Esophagus muscularis mucosa (tissue), 4 donors: ENCODE measurements around the gene CDH26. TPM values are rescaled to one million over a fixed set of nuclear protein-coding genes. Genes with fewer than 3 reads are reported as not detected.

Experiments
- DNase-seq: peaks from one replicate; pipeline ENCODE4 v3.0.0-alpha.2; 2017; ENCODE audit errors: extremely low spot score
- H3K27ac ChIP-seq, 4 donors: fragments of 200-600 bp; sonication (generic); replicated peaks in 1 of 4; 1 replicate in 3 of 4; 2 replicates in 1 of 4; pipeline ENCODE4 v1.5.1; 2016 to 2019; ENCODE audit warnings: mild to moderate bottlenecking in 1 of 4
- H3K27me3 ChIP-seq, 4 donors: fragments of 200-600 bp; sonication (generic); one replicate each; pipeline versions ENCODE4 v1.5.1 to v1.6.0; 2016 to 2019
- H3K36me3 ChIP-seq, 4 donors: fragments of 200-600 bp; sonication (generic); one replicate each; pipeline ENCODE4 v1.5.1; 2016 to 2019
- H3K4me1 ChIP-seq, 4 donors: fragments of 200-600 bp; sonication (generic); one replicate each; pipeline ENCODE4 v1.5.1; 2016 to 2019
- H3K4me3 ChIP-seq, 4 donors: fragments of 200-600 bp; sonication (generic); 1 replicate in 2 of 4; 2 replicates in 2 of 4; pipeline ENCODE4 v1.5.1; 2016 to 2019; ENCODE audit warnings: mild to moderate bottlenecking in 4 of 4, moderate library complexity in 1 of 4
- H3K9me3 ChIP-seq, 4 donors: fragments of 200-600 bp; sonication (generic); 1 replicate in 3 of 4; 2 replicates in 1 of 4; pipeline ENCODE4 v1.5.1; 2016 to 2019
- EP300 ChIP-seq: sonication (generic); formaldehyde crosslinking; IDR thresholded peaks from one replicate; pipeline ENCODE4 v1.6.1; 2017; ENCODE audit warnings: antibody characterized with exemption
- POLR2A ChIP-seq: fragments of 450-650 bp; IDR thresholded peaks from one replicate; pipeline ENCODE4 v1.6.1; 2017; ENCODE audit warnings: antibody characterized with exemption, moderate library complexity, mild to moderate bottlenecking, low read depth
- POLR2AphosphoS5 ChIP-seq, 2 donors: sonication (generic); formaldehyde crosslinking; IDR thresholded peaks; one replicate each; pipeline ENCODE4 v1.6.1; 2017; ENCODE audit warnings: antibody characterized with exemption in 2 of 2
- WGBS: methylation state at CpG from one replicate; pipeline ENCODE4 v1.1.5; 2018; 5-methylcytosine and 5-hydroxymethylcytosine counted together
- intact Hi-C: fragments of 100-400 bp; cut with DNase I; formaldehyde crosslinking; loops from one replicate; pipeline ENCODE4 v1.15.1; 2023
- total RNA-seq, 4 donors: library from RNA; depleted of rRNA; stranded (reverse); fragments of >200 nt; gene quantifications; one replicate each; pipeline versions ENCODE4 v1.1.0 to v1.2.1, GENCODE V29; 2016
- TF ChIP-seq, protein P1 (sequence below), 3 experiments: fragments of 200-600 bp in 2 of 3; fragments of 450-650 bp in 1 of 3; sonication (generic) in 2 of 3; IDR thresholded peaks; one replicate each; pipeline ENCODE4 v1.5.1; 2017 to 2019; ENCODE audit warnings: antibody characterized with exemption in 3 of 3, mild to moderate bottlenecking in 2 of 3, moderate library complexity in 1 of 3

Gene CDH26
- 1 to 10 TPM in 1 of 4 donors, under 1 TPM in 3; 0.39 to 1.3 (median 0.82) TPM for total RNA-seq

DNA sequence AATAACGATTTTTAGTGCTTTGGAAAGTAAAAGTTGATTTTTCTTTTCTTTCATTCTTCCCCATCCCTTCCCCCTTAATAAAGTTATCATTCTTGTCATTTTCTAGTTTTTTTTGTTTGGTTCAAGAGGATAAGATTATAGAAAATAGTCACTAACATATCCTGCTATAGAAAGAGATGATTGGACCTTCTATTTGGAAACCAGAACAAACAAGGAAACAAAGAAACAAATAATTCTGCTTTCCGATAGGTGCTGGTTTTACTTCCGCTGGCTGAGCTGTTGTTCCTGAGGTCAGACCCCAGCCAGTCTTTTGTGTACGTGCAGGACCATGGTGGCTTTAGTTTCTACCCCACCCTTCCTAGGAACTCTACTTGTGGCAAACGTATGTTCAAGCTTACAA is at the start of gene CDH26:
Gene CDH26, plus strand, starts transcription at position 301 of the 400 bp plus-strand sequence. CDS start 304 bp downstream, outside the sequence.
- intact Hi-C loops, result no loop called here
- WGBS, result 91% methylated on average over 5 of the region's 5 CpGs
- no peak within 1 kb of the TSS for H3K27ac ChIP-seq

DNA sequence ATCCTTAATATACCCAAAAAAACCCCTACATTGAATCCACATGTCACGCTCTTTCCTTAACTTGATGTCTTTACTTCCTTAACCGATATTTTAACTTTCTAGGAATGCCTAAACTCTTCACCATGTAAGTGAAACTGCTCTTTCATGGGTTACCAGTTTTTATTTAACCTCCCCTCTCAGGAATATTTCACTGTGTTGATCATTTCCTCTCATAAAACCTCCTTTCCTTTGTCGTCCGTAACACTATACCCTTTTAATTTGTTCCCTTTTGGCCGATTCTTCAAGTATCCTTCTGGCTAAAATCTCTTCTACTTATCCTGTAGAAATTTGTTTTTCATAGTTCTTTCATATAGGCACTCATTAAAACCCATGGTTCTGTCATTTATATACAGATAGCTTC is 49.4 kb upstream of the CDH26 start:
- Histone ChIP-seq H3K4me1 (no peaks in the 10 kb centered on the region), H3K4me3 (no peak overlapping the region), H3K9me3 (no peaks in the 10 kb centered on the region), H3K36me3 (no peaks in the 10 kb centered on the region), H3K27ac (no peak overlapping the region), H3K27me3 (peaks cover 0 to 4% (median 0%) of the 10 kb centered on the region in 4 donors)
- TF ChIP-seq POLR2A (no peak), POLR2AphosphoS5 (IDR thresholded peaks at IDR 0.05) (no peak), EP300 (no peak)
- TF ChIP-seq, protein P1, sequence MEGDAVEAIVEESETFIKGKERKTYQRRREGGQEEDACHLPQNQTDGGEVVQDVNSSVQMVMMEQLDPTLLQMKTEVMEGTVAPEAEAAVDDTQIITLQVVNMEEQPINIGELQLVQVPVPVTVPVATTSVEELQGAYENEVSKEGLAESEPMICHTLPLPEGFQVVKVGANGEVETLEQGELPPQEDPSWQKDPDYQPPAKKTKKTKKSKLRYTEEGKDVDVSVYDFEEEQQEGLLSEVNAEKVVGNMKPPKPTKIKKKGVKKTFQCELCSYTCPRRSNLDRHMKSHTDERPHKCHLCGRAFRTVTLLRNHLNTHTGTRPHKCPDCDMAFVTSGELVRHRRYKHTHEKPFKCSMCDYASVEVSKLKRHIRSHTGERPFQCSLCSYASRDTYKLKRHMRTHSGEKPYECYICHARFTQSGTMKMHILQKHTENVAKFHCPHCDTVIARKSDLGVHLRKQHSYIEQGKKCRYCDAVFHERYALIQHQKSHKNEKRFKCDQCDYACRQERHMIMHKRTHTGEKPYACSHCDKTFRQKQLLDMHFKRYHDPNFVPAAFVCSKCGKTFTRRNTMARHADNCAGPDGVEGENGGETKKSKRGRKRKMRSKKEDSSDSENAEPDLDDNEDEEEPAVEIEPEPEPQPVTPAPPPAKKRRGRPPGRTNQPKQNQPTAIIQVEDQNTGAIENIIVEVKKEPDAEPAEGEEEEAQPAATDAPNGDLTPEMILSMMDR (IDR thresholded peaks at IDR 0.05), result no peak
- DNase-seq, result no peak
- intact Hi-C loops, result no loop called here
- 95% methylated on average over 5 of the region's 5 CpGs for WGBS

More for the DNA sequence above, at the start of gene CDH26:
- no peaks in the 10 kb centered on the region for H3K9me3 ChIP-seq
- no peak for DNase-seq
- no peaks in the 10 kb centered on the region for H3K27me3 ChIP-seq
- H3K4me1 ChIP-seq, result no peaks in the 10 kb centered on the region
- TF ChIP-seq EP300 (no peak), POLR2A (no peak), POLR2AphosphoS5 (IDR thresholded peaks at IDR 0.05) (no peak)
- TF ChIP-seq, protein P1 (IDR thresholded peaks at IDR 0.05), result no peak
- H3K4me3 ChIP-seq, result no peak within 1 kb of the TSS
- peaks cover 5 to 13% (median 8%) of the 10 kb centered on the region in 4 donors for H3K36me3 ChIP-seq

DNA sequence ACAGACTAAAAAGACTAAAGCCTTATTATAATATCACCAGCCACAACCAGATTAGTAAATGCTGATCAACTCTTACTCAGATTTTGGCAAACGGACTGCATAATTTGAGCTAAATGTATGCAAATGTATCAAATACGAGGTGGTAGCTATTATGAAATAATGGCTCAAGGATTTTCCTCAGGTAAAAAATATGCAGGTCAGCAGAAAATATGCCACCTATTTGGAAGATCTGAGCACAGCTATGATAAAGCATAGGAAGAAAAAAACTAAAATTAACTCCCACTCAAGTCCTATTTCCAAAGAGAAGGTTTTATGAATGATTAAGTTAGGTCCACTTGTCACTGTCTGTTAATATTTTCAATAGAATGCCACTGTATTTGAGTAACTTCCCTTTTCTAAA is 47.2 kb upstream of the CDH26 start:
- 91% methylated on average over 2 of the region's 2 CpGs for WGBS
- Histone ChIP-seq H3K27ac (no peak overlapping the region), H3K4me1 (no peaks in the 10 kb centered on the region), H3K27me3 (peaks cover 0 to 4% (median 0%) of the 10 kb centered on the region in 4 donors), H3K36me3 (no peaks in the 10 kb centered on the region), H3K9me3 (no peaks in the 10 kb centered on the region), H3K4me3 (no peak overlapping the region)
- TF ChIP-seq POLR2A, result no peak
- no peak for TF ChIP-seq EP300
- no peak for TF ChIP-seq POLR2AphosphoS5 (IDR thresholded peaks at IDR 0.05)
- TF ChIP-seq, protein P1 (IDR thresholded peaks at IDR 0.05), result no peak
- no peak for DNase-seq
- intact Hi-C loops, result no loop called here

DNA sequence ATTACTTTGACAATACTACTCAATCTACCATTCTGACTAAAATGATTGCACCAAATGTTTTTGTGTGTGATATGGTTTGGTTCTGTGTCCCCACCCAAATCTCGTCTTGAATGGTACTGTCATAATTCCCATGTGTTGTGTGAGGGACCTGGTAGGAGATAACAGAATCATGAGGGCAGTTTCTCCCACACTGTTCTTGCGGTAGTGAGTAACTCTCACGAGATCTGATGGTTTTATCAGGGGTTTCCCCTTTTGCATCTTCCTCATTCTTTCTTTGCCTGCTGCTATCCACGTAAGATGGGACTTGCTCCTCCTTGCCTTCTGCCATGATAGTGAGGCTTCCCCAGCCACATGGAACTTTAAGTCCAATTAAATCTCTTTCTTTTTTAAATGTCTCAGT is 45.6 kb upstream of the CDH26 start:
- Histone ChIP-seq H3K36me3 (no peaks in the 10 kb centered on the region), H3K27me3 (peaks cover 0 to 4% (median 0%) of the 10 kb centered on the region in 4 donors), H3K4me1 (no peaks in the 10 kb centered on the region), H3K9me3 (no peaks in the 10 kb centered on the region), H3K4me3 (no peak overlapping the region), H3K27ac (no peak overlapping the region)
- intact Hi-C loops, result no loop called here
- TF ChIP-seq POLR2A (no peak), POLR2AphosphoS5 (IDR thresholded peaks at IDR 0.05) (no peak), EP300 (no peak)
- TF ChIP-seq, protein P1 (IDR thresholded peaks at IDR 0.05), result no peak
- no peak for DNase-seq
- WGBS, result 76% methylated on average over 4 of the region's 4 CpGs

DNA sequence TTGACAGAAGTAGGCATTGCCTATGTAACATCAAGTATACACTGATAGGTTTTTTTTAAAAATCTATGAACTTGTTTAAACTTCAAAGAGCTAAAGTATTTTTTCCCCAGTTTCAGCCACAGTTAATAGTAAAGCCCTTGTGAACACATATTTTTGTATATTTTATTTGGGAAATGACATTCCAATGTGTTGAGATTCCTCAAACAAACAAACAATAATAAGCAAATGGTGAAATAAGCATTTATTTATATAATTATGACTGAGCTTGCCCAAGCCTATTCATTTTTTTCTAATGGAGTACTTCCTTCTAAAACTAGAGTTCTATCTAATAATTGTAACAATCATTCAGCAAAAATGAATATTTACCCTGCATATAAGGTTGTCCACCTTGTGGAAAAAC is 37.3 kb upstream of the CDH26 start:
- Histone ChIP-seq H3K4me3 (no peak overlapping the region), H3K9me3 (no peaks in the 10 kb centered on the region), H3K27me3 (no peaks in the 10 kb centered on the region), H3K27ac (no peak overlapping the region), H3K4me1 (no peaks in the 10 kb centered on the region), H3K36me3 (no peaks in the 10 kb centered on the region)
- DNase-seq, result no peak
- intact Hi-C loops, result no loop called here
- TF ChIP-seq POLR2A (no peak), EP300 (no peak), POLR2AphosphoS5 (IDR thresholded peaks at IDR 0.05) (no peak)
- TF ChIP-seq, protein P1 (IDR thresholded peaks at IDR 0.05), result no peak
